Chondrocyte (in vitro differentiated cells): ENCODE data around the gene KCNAB2. TPM values are rescaled to one million over a fixed set of nuclear protein-coding genes. Genes with fewer than 3 reads are reported as not detected.

ENCODE experiments used
- DNase-seq: peaks from one replicate; pipeline ENCODE4 v3.0.0; 2021; ENCODE audit warnings: mixed read lengths, low spot score
- H3K27ac Mint-ChIP-seq: one replicate; pipeline ENCODE4 v1.8.0; 2021; ENCODE audit warnings: mild to moderate bottlenecking, moderate library complexity, mixed read lengths; ENCODE audit not compliant: unreplicated experiment
- H3K27me3 Mint-ChIP-seq: 2 replicates; pipeline ENCODE4 v1.8.0; 2021; ENCODE audit warnings: low read depth, mixed read lengths
- H3K36me3 Mint-ChIP-seq: 2 replicates; pipeline ENCODE4 v1.8.0; 2021; ENCODE audit warnings: low read depth, mixed read lengths
- H3K4me1 Mint-ChIP-seq: 2 replicates; pipeline ENCODE4 v1.8.0; 2021; ENCODE audit warnings: low read depth, mild to moderate bottlenecking, mixed read lengths
- H3K4me3 Mint-ChIP-seq: one replicate; pipeline ENCODE4 v1.8.0; 2021; ENCODE audit warnings: mild to moderate bottlenecking, moderate library complexity, mixed read lengths; ENCODE audit not compliant: unreplicated experiment
- H3K9me3 Mint-ChIP-seq: 2 replicates; pipeline ENCODE4 v1.8.0; 2021; ENCODE audit warnings: low read depth, mixed read lengths
- CTCF ChIP-seq: fragments of 200-600 bp; sonication (generic); IDR thresholded peaks from 2 replicates; pipeline ENCODE4 v1.5.0; 2021; ENCODE audit warnings: antibody characterized with exemption, mild to moderate bottlenecking, moderate library complexity
- total RNA-seq: library from RNA; stranded (reverse); gene quantifications from 3 replicates; pipeline ENCODE4 v1.2.1, GENCODE V29; 2021

KCNAB2 gene
- total RNA-seq, 1 donor from 2014 or later = 5.2 TPM

GRCh38 chr1:6144175-6144574 is 98.5 kb downstream of the KCNAB2 start:
- no peak for DNase-seq
- H3K4me3 Mint-ChIP-seq = no peak overlapping the region
- H3K9me3 Mint-ChIP-seq = no peaks in the 10 kb centered on the region
- peaks cover 18% of the 10 kb centered on the region for H3K27me3 Mint-ChIP-seq
- peaks cover 3% of the 10 kb centered on the region for H3K36me3 Mint-ChIP-seq
- H3K4me1 Mint-ChIP-seq = peaks cover 3% of the 10 kb centered on the region
- TF ChIP-seq CTCF = no peak
- H3K27ac Mint-ChIP-seq = no peak overlapping the region

GRCh38 chr1:6144647-6145395 is 99.1 kb downstream of the KCNAB2 start:
- Mint-ChIP-seq H3K4me3 (no peak overlapping the region), H3K27ac (no peak overlapping the region), H3K4me1 (peaks cover 3% of the 10 kb centered on the region), H3K27me3 (peaks cover 18% of the 10 kb centered on the region), H3K36me3 (peaks cover 3% of the 10 kb centered on the region), H3K9me3 (no peaks in the 10 kb centered on the region)
- TF ChIP-seq CTCF = no peak
- DNase-seq = no peak

DNA sequence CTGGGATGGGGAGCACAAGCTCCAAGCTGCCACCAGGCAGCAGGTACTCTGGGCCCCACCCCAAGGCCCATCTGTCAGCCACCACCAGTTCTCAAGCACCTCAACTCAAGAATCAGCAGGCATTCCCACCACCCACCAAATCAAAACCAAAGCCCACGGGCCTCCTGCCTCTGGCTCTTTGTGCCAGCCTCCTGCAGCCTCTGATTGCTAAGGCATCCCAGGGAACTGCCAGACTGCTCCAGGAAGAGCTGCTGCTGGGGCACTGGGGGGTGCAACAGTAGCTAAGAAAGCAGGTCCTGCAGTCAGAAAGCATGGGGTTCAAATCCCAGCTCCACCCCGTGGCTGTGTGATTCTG is 99.7 kb downstream of the KCNAB2 start:
- Mint-ChIP-seq H3K9me3 (no peaks in the 10 kb centered on the region), H3K27me3 (peaks cover 18% of the 10 kb centered on the region), H3K4me1 (peaks cover 3% of the 10 kb centered on the region), H3K4me3 (no peak overlapping the region), H3K27ac (no peak overlapping the region), H3K36me3 (peaks cover 3% of the 10 kb centered on the region)
- TF ChIP-seq CTCF = no peak
- DNase-seq = no peak

DNA sequence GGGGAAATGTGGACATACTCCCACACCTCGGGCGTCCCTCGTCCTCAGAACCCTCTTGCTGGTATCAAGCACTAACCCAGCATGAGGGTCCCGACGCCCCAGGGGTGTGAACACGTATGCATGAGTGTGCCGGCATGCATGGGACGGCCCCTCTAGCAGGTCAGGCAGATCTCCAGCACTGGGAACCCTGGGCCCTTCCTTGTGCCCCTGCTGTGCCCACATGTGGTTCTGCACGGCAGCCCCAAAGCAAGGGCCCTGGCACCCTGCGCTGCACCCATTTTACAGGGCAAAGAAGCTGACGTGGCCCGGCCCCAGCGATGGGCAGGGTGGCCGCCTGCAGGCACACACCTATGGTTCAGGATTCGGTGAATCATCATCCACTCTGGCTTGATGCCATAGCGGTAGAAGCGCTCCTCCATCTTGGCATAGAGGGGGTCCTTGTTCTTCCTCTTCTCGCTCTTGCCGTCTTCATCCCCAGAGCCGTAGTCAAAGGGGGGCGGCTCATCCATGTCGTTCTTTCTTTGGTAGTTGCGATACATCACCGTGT is 100.2 kb downstream of the KCNAB2 start:
- DNase-seq = no peak
- Mint-ChIP-seq H3K4me3 (no peak overlapping the region), H3K4me1 (peaks cover 3% of the 10 kb centered on the region), H3K9me3 (no peaks in the 10 kb centered on the region), H3K27me3 (peaks cover 18% of the 10 kb centered on the region), H3K36me3 (peaks cover 3% of the 10 kb centered on the region), H3K27ac (no peak overlapping the region)
- no peak for TF ChIP-seq CTCF

DNA sequence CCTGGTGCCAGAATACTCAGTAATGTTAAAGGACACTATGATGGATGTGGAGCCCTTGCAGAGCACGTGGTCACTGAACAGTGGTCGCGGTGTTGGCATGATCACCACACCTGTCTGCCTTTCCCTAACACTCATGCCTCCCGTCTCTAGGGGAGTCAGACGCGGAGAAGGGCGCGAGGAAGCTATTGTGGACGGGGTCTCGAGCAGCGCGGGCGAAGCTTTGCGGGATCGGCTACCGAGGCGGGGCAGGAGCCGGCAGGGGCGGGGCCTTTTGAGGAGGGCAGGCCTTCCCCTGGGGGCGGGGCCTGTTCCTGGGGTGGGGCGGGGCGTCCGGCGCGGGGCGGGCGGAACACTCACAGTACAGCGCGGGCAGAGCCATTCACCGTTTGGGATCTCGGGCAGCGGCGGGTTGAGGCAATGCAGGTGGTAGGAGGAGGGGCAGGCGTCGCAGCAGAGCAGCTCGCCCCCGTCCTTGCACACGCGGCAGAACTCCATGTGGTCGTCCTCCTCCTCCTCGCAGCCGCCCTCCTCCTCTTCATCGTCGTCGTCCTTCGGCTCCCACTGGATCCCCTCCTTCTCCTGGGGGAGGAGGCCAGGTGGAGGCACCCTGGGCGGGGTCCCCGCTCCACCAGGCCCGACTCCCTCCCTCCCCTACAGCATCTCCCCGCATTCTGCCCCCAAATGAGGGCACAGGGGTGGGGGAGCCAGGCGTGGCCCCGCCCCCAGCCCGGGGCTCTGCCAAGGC is 103.0 kb downstream of the KCNAB2 start:
- peaks cover 3% of the 10 kb centered on the region for H3K4me1 Mint-ChIP-seq
- DNase-seq = no peak
- peaks cover 2% of the 10 kb centered on the region for H3K36me3 Mint-ChIP-seq
- no peaks in the 10 kb centered on the region for H3K9me3 Mint-ChIP-seq
- no peak overlapping the region for H3K27ac Mint-ChIP-seq
- peak overlapping the region; percentile 53 for H3K4me3 Mint-ChIP-seq
- H3K27me3 Mint-ChIP-seq = peaks cover 22% of the 10 kb centered on the region
- no peak for TF ChIP-seq CTCF
